ENCODE measurements around the gene ENTHD1.
"Not testable (repeated sequence)": the region's sequence is repeated elsewhere in the genome, so short reads cannot be mapped to it uniquely, and the experiment has no call there.

Gene ENTHD1

GRCh38 chr22:39907047-39907446 lies 13.5 kb upstream of the ENTHD1 start:
- DNase-seq (ENCODE audit: low read depth), result no peak
- TF ChIP-seq CTCF (IDR thresholded peaks at IDR 0.05; ENCODE audit: low read depth, low read length), result no peak
- H3K4me3 ChIP-seq (ENCODE audit: low read depth, low read length), result no peak overlapping the region

DNA sequence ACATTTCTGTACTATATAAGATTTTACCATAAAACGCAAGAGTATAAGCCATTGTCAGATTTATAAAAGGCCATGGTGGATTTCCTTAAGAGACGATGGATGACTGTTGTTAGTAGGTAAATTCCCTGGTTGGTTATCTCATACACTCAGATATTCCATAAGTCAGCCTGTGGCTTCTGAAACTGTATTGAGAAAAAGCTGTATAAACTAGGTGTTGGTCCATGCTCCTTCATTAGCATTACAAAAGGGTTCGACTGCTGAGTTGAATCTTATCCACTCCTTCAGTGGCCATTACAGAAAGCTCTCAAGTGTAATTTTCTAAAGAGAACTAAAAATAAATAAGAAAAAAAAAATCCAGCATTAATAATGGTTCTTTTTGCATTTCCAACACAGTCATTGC lies 12.6 kb upstream of the ENTHD1 start:
- TF ChIP-seq MYC (IDR thresholded peaks at IDR 0.05; ENCODE audit: low read depth, low read length) (no peak), MAX (IDR thresholded peaks at IDR 0.05; ENCODE audit: low read depth, low read length) (no peak), POLR2A (IDR thresholded peaks at IDR 0.05; ENCODE audit: extremely low read depth, insufficient read length) (no peak), CTCF (IDR thresholded peaks at IDR 0.05; ENCODE audit: low read depth, low read length) (no peak)
- H3K4me3 ChIP-seq (ENCODE audit: low read depth, low read length), result no peak overlapping the region
- DNase-seq (ENCODE audit: low read depth), result no peak

DNA sequence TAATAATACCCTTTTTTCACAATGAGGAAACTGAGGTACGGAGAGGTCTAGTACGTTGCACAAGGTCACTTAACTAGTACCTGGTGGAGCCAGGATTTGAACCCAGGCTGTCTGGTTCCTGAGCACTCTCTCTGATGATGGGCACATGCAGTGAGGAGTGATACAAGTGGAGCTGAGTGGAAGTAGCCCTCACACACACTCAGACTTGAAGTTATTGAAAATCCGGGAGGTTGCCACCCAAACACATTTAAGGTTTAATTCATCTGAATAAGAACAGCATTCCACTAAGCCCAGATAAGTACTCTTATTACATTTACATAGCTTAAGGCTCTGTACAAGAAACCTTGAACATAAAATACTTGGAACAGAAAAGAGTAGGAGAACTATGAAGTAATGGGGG lies 12.1 kb upstream of the ENTHD1 start:
- no peak for DNase-seq (ENCODE audit: low read depth)
- TF ChIP-seq MYC (IDR thresholded peaks at IDR 0.05; ENCODE audit: low read depth, low read length) (no peak), POLR2A (IDR thresholded peaks at IDR 0.05; ENCODE audit: extremely low read depth, insufficient read length) (no peak), MAX (IDR thresholded peaks at IDR 0.05; ENCODE audit: low read depth, low read length) (no peak), CTCF (IDR thresholded peaks at IDR 0.05; ENCODE audit: low read depth, low read length) (no peak)
- no peak overlapping the region for H3K4me3 ChIP-seq (ENCODE audit: low read depth, low read length)

GRCh38 chr22:39904862-39905261 lies 11.3 kb upstream of the ENTHD1 start:
- TF ChIP-seq POLR2A (IDR thresholded peaks at IDR 0.05; ENCODE audit: extremely low read depth, insufficient read length), result no peak
- no peak for TF ChIP-seq MYC (IDR thresholded peaks at IDR 0.05; ENCODE audit: low read depth, low read length)
- no peak for TF ChIP-seq CTCF (IDR thresholded peaks at IDR 0.05; ENCODE audit: low read depth, low read length)
- no peak for TF ChIP-seq MAX (IDR thresholded peaks at IDR 0.05; ENCODE audit: low read depth, low read length)
- H3K4me3 ChIP-seq (ENCODE audit: low read depth, low read length), result no peak overlapping the region
- no peak for DNase-seq (ENCODE audit: low read depth)

- not testable (repeated sequence) for DNase-seq (ENCODE audit: low read depth); H3K4me3 ChIP-seq (ENCODE audit: low read depth, low read length)
These were observed 10.5 kb upstream of the ENTHD1 start for GRCh38 chr22:39904024-39904423.

DNA sequence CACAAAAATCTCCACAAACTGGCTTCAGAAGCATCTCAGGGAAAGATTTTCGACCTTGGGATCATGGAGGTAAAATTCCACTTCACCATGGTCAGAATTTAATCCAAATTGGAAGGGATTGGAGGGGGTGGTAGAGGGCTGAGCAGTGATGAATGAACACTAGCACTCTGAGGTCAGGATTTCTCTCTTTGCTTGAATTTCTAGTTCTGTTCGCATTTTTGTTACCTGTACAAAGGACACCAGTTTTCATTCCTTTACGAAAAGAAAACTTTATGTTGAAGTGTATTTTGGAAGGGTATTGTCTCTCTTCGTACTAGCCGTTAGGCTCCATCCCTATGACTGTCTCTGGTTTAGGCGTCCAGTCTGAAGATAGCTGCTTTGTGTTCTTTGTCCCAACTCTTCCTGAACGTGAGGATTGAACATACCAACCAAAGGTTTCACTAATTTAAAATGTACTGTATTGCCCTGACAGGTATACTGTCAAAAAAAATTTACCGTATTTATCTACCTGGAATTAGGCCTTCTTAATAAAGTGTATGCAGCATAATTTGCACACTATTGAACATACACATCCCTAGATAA lies 8.1 kb upstream of the ENTHD1 start:
- no peak overlapping the region for H3K4me3 ChIP-seq (ENCODE audit: low read depth, low read length)
- no peak for TF ChIP-seq MYC (IDR thresholded peaks at IDR 0.05; ENCODE audit: low read depth, low read length)

DNA sequence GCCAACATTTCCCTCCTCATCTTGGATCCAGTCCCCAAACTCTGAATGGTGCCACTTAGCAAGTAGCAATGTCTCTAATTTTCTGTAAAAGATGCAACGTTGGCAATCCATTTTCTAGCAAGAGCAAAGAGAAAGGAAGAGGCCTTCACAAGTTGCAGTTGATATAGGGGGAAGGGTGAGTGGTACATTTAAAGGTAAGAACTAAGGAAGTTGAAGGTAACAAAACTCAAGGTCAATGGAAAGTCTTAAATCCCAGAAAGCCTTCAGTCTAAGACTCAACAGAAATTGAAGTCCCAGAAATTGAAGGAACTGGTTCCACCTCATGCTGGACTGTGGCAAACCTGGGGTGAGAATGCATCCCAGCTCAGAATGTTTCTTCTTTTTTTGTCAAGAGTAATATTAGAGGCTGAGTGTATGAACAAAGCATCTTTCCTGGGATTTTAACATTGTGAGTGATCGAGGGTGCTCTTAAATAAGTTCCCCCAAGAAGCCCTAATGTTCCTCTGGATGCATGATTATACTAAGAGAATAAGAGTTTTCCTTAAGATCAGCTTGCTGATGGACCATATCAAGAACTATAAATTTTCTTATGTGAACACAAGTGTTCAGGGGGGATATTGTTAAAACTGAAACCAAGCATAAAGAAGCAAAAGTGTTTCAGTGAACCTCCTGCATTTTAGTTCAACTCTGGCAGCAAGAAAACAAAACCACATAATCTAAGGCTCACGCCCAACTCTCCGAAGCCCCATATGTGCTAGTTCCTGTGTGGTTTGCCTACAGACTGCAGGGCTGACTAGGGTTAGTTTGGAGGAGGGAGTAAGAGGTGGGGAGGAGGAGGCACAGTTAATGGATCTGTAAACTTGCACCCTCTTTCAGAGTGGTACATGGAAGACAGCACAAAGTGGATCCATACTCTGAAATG lies 7.0 kb upstream of the ENTHD1 start, which contains the start of gene GRAP2:
GRAP2 (plus strand) TSS at position 779 of the 922 bp plus-strand sequence. CDS start 46,023 bp downstream, outside the sequence.
- no peak within 1 kb of the TSS for H3K4me3 ChIP-seq (ENCODE audit: low read depth, low read length)
- TF ChIP-seq MYC (IDR thresholded peaks at IDR 0.05; ENCODE audit: low read depth, low read length) (no peak), POLR2A (IDR thresholded peaks at IDR 0.05; ENCODE audit: extremely low read depth, insufficient read length) (no peak), MAX (IDR thresholded peaks at IDR 0.05; ENCODE audit: low read depth, low read length) (no peak), CTCF (IDR thresholded peaks at IDR 0.05; ENCODE audit: low read depth, low read length) (no peak)
- peak; percentile 70 for DNase-seq (ENCODE audit: low read depth)

More for the DNA sequence above, 8.1 kb upstream of the ENTHD1 start:
- DNase-seq (ENCODE audit: low read depth), result no peak

Data from NB4 (cell line).